ENCODE measurements around the gene CA6.
A peak's percentile ranks its signal among the peaks of the same experiment; 100 is the strongest.

DNA sequence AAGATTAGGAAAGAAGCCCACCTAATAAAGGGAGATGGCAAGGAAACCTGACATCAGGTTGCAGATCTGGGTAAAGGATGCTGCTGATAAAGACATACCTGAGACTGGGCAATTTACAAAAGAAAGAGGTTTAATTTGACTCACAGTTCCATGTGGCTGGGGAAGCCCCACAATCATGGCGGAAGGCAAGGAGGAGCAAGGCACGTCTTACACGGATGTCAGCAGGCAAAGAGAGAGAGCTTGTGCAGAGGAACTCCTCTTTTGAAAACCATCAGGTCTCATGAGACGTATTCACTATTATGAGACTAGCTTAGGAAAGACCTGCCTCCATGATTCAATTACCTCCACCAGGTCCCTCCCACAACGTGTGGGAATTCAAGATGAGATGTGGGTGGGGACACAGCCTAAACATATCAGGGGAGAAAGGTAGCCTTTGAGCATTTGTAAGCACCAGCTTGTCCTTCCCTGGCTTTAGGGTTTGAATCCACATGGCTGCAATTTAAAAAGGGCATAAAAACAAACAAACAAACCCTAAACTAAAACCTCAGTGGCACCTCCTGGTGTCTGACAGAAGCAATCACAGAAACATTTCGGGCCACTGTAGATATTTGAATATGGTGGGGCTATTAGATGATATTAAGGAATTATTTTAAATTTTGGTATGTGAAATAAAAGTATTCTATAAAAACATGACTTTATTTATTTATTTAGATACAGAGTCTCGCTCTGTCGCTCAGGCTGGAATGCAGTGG, 47.4 kb downstream of the CA6 start:
- TF ChIP-seq, protein P1, sequence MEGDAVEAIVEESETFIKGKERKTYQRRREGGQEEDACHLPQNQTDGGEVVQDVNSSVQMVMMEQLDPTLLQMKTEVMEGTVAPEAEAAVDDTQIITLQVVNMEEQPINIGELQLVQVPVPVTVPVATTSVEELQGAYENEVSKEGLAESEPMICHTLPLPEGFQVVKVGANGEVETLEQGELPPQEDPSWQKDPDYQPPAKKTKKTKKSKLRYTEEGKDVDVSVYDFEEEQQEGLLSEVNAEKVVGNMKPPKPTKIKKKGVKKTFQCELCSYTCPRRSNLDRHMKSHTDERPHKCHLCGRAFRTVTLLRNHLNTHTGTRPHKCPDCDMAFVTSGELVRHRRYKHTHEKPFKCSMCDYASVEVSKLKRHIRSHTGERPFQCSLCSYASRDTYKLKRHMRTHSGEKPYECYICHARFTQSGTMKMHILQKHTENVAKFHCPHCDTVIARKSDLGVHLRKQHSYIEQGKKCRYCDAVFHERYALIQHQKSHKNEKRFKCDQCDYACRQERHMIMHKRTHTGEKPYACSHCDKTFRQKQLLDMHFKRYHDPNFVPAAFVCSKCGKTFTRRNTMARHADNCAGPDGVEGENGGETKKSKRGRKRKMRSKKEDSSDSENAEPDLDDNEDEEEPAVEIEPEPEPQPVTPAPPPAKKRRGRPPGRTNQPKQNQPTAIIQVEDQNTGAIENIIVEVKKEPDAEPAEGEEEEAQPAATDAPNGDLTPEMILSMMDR (IDR thresholded peaks at IDR 0.05), result peak in 1 of 6 experiments; percentile 18
- no peak for TF ChIP-seq POLR2A (IDR thresholded peaks at IDR 0.05)
